Activated CD8-positive, alpha-beta memory T cell treated with anti-CD3 and anti-CD28 coated beads, Interleukin-2, amount 10 ng/mL, durations not matched to agents 7 days and 5 days (primary cell): ENCODE results near the gene NEU4. TPM values are rescaled to one million over a fixed set of nuclear protein-coding genes. Genes with fewer than 3 reads are reported as not detected.
"Not testable (repeated sequence)": the region's sequence is repeated elsewhere in the genome, so short reads cannot be mapped to it uniquely, and the experiment has no call there.

Experiments used
- ATAC-seq: fragments of 150-1000 bp; cut with Tn5 transposase; one replicate; pipeline ENCODE4 v1.10.0; 2021; ENCODE audit warnings: moderate library complexity
- CTCF ChIA-PET: fragments of 350-600 bp; sonication (Branson Sonifier 250); formaldehyde crosslinking; loops from one replicate; lab custom pipeline; 2021; ENCODE audit warnings: antibody characterized with exemption; lab: Charles Lee
- DNase-seq: peaks from one replicate; pipeline ENCODE4 v3.0.0-alpha.2; 2020
- H3K27ac Mint-ChIP-seq: one replicate; pipeline ENCODE4 v1.8.0; 2021; ENCODE audit warnings: mild to moderate bottlenecking, mixed read lengths
- H3K27me3 Mint-ChIP-seq: one replicate; pipeline ENCODE4 v1.8.0; 2021; ENCODE audit warnings: mixed read lengths
- H3K36me3 Mint-ChIP-seq: one replicate; pipeline ENCODE4 v1.8.0; 2021; ENCODE audit warnings: mild to moderate bottlenecking, mixed read lengths
- H3K4me1 Mint-ChIP-seq: one replicate; pipeline ENCODE4 v1.8.0; 2021; ENCODE audit warnings: mixed read lengths
- H3K4me3 Mint-ChIP-seq: one replicate; pipeline ENCODE4 v1.8.0; 2021; ENCODE audit warnings: mild to moderate bottlenecking, moderate library complexity, mixed read lengths
- H3K9me3 Mint-ChIP-seq: one replicate; pipeline ENCODE4 v1.8.0; 2022; ENCODE audit warnings: low read depth, mixed read lengths
- total RNA-seq, 2 experiments: library from RNA; stranded (reverse); gene quantifications; one replicate each; pipeline ENCODE4 v1.2.3, GENCODE V29; 2021

The NEU4 gene
- total RNA-seq, 2 experiments from 2014 or later = 0.12 TPM; not detected in 1

DNA sequence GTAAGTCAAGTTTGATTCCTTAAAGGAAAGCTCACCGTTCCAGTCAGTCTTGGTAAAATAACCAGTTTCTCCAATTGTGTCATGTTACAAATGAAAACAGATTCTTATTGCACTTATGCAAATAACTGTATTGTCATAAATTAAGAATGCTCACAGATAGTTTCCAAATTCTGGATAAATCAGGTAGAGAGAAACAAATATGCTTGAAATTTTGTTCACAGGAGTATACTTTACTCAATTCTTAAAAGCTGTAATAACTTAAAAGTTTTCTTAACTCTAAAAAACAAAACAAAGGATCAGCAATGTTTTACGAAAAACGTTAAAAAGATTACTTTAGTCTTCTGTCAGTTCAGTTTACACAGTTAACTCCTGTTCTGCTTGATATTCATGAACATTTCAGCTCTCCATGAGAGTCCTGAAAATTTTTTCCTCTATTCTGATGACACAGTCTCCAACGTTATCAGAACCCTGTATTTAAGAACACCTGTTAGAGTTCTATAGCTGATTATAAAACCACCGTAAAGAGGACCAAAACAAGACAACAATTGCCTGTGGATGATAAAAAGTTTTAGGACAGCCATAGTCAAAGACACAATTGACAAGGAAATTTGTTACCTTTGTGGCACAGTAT, 27.9 kb upstream of the NEU4 start:
- peaks cover 7% of the 10 kb centered on the region for H3K9me3 Mint-ChIP-seq
- H3K4me3 Mint-ChIP-seq = no peak overlapping the region
- H3K27me3 Mint-ChIP-seq = no peaks in the 10 kb centered on the region
- H3K4me1 Mint-ChIP-seq = no peaks in the 10 kb centered on the region
- peaks cover 7% of the 10 kb centered on the region for H3K36me3 Mint-ChIP-seq
- H3K27ac Mint-ChIP-seq = no peak overlapping the region
- DNase-seq (no peak), ATAC-seq (no peak)
- CTCF ChIA-PET = interaction anchor here (0.9 kb wide), 1 partner anchor 18 kb away, joined by 3 read pairs; no protein-coding TSS in a partner anchor

DNA sequence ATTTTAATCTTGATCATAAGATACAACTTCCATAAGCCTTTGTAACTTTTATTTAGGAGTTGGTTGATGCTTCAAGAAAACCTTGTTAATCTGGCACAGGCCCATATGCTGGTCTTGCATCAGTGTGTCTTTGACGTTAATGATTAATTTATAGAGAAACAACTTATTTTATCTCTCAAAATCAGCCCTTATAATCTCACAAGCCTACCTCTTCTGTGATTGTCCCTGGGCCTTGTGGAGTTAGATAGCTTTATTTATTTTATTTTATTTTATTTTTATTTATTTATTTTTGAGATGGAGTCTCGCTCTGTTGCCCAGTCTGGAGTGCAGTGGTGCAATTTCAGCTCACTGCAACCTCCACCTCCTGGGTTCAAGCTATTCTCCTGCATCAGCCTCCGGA, 26.9 kb upstream of the NEU4 start:
- H3K27ac Mint-ChIP-seq, H3K36me3 Mint-ChIP-seq, H3K4me1 Mint-ChIP-seq, DNase-seq, H3K9me3 Mint-ChIP-seq, H3K27me3 Mint-ChIP-seq, CTCF ChIA-PET, ATAC-seq, H3K4me3 Mint-ChIP-seq: not testable (repeated sequence)

DNA sequence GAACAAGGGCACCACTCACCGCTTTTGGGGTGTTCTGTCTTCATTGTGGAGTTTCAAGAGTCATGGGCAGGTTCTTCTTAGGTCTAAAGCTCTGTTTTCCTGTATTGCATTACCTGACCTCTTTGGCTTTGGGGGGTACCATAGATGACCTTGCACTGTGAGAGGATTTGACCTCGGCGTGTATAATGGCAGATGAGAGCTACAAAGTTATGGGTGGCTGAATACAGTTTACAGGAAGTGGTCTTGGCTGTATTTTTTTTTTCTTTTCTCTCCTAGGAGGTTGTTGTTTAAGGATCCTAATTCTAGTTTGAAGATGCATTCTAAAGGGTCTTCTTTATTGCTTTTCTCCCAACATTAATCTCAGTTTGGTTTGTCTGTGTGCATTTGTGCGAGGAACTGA, 20.9 kb upstream of the NEU4 start:
- H3K4me3 Mint-ChIP-seq = no peak overlapping the region
- peaks cover 13% of the 10 kb centered on the region for H3K36me3 Mint-ChIP-seq
- DNase-seq (peak; percentile 36), ATAC-seq (no peak)
- peaks cover 11% of the 10 kb centered on the region for H3K27me3 Mint-ChIP-seq
- peaks cover 8% of the 10 kb centered on the region for H3K9me3 Mint-ChIP-seq
- CTCF ChIA-PET = interaction anchor here (1.3 kb wide), 2 partner anchors 10 to 25 kb away, joined by 3 to 4 read pairs; no protein-coding TSS in a partner anchor
- no peak overlapping the region for H3K27ac Mint-ChIP-seq
- H3K4me1 Mint-ChIP-seq = peaks cover 18% of the 10 kb centered on the region

DNA sequence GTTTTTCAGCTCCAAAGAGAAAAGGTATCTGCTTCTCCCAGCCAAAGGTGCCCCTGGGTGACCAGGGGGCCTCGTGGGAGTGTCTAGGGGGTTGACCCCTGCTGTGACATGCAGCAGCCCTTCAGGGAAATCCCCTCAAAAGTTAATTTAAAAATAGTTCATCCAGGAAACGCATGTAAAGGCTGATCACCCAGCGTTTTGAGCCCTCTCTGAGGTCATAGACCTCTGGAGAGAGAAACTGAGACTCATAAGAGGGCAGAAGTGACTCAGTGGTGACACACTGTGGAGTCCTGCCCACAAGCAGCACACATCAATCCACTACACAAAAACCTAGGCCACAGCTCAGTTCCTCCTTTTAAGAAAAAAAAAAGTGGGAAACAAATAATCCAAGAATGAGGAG, 20.4 kb upstream of the NEU4 start:
- peaks cover 7% of the 10 kb centered on the region for H3K9me3 Mint-ChIP-seq
- CTCF ChIA-PET = interaction anchor here (1.1 to 1.3 kb wide), 2 partner anchors 11 to 90 kb away, joined by 3 to 4 read pairs; no protein-coding TSS in a partner anchor
- peaks cover 18% of the 10 kb centered on the region for H3K4me1 Mint-ChIP-seq
- H3K27me3 Mint-ChIP-seq = peaks cover 11% of the 10 kb centered on the region
- no peak overlapping the region for H3K4me3 Mint-ChIP-seq
- peaks cover 12% of the 10 kb centered on the region for H3K36me3 Mint-ChIP-seq
- ATAC-seq (peak; percentile 64), DNase-seq (peak; percentile 64)
- no peak overlapping the region for H3K27ac Mint-ChIP-seq

DNA sequence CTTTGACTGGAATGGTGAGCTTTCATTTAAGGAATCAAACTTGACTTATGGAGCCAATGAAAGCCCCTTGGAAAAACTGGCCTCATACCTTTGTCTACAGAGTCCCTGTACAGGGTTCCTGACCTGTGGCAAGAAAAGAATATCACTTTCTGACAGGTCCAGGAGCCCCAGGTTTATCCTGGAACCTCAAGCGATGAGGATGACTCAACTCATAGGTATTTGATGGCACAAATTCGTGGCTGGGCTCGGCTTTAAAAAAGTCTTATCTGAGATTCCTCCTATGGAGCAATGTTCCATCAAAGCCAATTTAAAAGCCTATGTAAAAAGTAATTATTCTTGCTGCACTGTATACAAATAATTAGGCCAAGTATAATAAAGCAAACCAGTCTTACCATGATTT, 17.6 kb upstream of the NEU4 start:
- peaks cover 17% of the 10 kb centered on the region for H3K27me3 Mint-ChIP-seq
- H3K36me3 Mint-ChIP-seq = peaks cover 10% of the 10 kb centered on the region
- H3K9me3 Mint-ChIP-seq, CTCF ChIA-PET, ATAC-seq, H3K27ac Mint-ChIP-seq, DNase-seq, H3K4me3 Mint-ChIP-seq: not testable (repeated sequence)
- peaks cover 18% of the 10 kb centered on the region for H3K4me1 Mint-ChIP-seq

DNA sequence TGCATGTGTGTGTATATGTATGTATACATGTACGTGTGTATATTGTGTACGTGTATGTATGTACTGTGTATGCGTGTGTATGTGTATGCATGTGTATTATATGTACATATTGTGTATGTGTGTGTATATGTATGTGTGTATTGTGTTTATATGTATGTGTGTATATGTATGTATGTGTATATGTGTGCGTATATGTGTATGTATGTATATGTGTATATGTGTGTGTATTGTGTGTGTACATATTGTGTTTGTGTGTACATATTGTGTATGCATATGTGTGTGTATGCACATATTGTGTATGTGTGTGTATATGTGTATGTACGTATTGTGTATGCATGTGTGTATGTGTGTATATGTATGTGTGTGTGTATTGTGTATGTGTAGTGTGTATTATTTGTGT, 15.6 kb upstream of the NEU4 start:
- H3K9me3 Mint-ChIP-seq = peaks cover 6% of the 10 kb centered on the region
- ATAC-seq (no peak), DNase-seq (no peak)
- H3K27ac Mint-ChIP-seq = no peak overlapping the region
- H3K27me3 Mint-ChIP-seq = peaks cover 17% of the 10 kb centered on the region
- CTCF ChIA-PET = no interaction called here
- peaks cover 10% of the 10 kb centered on the region for H3K36me3 Mint-ChIP-seq
- H3K4me1 Mint-ChIP-seq = peaks cover 10% of the 10 kb centered on the region
- no peak overlapping the region for H3K4me3 Mint-ChIP-seq

DNA sequence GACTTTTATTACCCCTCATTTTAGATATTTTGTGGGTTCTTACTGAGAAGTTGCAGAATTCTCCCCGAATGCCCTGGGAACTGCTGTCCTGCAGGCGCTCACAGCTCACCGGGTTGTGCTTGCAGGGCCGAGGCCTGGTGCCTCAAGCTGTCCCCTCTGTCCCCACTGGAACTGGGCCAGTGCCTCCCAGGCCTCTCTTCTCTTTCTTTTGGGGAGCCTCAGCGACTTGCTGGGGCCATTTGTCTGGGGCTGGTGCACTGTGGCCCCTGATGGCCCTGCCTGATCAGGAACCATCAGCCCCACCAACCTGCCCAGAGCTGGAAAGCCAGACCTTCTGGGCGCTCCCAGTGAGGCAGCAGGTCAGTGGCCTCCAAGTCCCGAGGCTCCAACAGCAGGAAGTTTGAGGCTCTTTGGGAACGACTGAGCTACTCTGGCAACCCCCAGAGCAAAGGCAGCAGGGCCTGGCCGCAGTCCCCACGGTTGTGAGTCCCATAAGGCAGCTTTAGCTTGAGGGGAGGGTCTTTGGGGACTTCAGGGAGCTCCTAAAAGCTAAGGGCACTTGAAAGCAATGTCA, 14.7 kb upstream of the NEU4 start:
- Mint-ChIP-seq H3K4me3 (no peak overlapping the region), H3K27me3 (peaks cover 17% of the 10 kb centered on the region), H3K36me3 (peaks cover 3% of the 10 kb centered on the region), H3K27ac (no peak overlapping the region), H3K9me3 (peaks cover 6% of the 10 kb centered on the region), H3K4me1 (peaks cover under 1% of the 10 kb centered on the region)
- ATAC-seq (no peak), DNase-seq (peak; percentile 28)
- CTCF ChIA-PET = no interaction called here

DNA sequence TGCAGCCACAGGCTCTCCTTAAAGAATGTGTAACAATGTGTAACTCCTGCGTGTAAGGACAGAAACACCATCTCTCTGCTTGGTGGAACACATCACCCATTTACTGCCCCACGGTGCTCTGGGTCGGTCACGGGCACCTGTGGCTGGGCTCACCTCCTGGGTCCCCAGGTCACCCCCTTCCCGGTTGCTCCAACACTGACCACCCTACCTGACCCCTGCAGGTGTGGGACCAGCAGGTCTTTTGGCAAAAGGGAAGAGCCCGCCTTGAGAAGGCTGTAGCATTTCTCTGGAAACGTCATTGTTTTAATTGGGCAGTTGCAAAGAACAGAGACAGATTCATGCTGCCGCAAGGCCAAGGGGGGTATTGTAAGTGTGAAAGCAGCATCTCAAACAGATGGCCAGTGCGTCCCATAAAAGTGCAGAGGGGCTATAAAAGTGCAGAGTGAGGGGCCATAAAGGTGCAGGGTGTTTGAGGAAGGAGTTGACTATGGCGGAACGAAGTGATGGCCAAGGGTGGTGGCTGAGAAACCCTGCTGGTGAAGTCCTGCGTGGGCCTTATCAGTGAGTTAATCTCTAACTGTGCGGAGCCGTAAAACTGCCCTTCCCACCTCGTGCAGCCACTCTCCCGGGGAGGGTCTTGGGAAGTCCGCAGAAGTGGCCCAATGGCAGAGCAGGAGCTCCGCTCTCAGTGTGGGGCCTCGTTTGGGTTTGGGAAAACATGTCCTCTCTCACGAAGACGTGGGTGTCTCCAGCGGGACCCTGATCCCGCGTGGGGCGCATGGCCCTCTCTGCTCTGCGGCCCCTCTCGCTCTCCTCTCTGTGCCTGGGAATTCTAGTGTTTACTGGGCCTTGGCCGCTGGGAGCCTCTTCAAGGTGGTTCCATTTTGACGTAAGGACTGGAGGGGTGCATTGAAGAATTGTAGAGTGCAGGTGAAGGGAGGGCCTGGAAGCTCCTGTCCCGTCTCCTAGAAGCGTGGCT, 13.7 kb upstream of the NEU4 start:
- CTCF ChIA-PET = no interaction called here
- Mint-ChIP-seq H3K4me1 (no peaks in the 10 kb centered on the region), H3K4me3 (no peak overlapping the region), H3K9me3 (peaks cover 6% of the 10 kb centered on the region), H3K27ac (no peak overlapping the region), H3K36me3 (peaks cover 3% of the 10 kb centered on the region), H3K27me3 (peaks cover 13% of the 10 kb centered on the region)
- DNase-seq = peak; percentile 39
- no peak for ATAC-seq

DNA sequence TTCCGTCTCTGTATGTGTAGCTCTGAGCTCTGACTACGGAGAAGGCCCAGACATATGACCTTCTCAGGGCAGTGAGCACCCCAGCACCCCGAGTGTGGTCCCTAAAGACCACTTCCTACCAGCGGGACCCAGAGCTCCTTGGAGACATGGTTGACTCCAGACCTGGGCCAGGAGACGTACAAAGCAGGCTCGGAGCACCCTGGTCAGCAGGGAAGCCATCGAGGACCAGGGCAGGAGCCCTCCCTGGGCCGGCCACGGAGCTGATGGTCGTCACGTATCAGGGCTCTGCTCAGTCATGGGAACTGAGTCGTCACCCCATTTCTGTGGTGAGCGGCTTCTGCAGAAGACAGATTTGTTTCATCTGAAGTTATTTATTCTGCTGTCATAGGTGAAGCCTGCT, 12.8 kb upstream of the NEU4 start:
- ATAC-seq = no peak
- H3K27me3 Mint-ChIP-seq = peaks cover 5% of the 10 kb centered on the region
- peak; percentile 30 for DNase-seq
- CTCF ChIA-PET = no interaction called here
- peaks cover 2% of the 10 kb centered on the region for H3K9me3 Mint-ChIP-seq
- H3K4me1 Mint-ChIP-seq = no peaks in the 10 kb centered on the region
- no peak overlapping the region for H3K4me3 Mint-ChIP-seq
- no peak overlapping the region for H3K27ac Mint-ChIP-seq
- no peaks in the 10 kb centered on the region for H3K36me3 Mint-ChIP-seq

DNA sequence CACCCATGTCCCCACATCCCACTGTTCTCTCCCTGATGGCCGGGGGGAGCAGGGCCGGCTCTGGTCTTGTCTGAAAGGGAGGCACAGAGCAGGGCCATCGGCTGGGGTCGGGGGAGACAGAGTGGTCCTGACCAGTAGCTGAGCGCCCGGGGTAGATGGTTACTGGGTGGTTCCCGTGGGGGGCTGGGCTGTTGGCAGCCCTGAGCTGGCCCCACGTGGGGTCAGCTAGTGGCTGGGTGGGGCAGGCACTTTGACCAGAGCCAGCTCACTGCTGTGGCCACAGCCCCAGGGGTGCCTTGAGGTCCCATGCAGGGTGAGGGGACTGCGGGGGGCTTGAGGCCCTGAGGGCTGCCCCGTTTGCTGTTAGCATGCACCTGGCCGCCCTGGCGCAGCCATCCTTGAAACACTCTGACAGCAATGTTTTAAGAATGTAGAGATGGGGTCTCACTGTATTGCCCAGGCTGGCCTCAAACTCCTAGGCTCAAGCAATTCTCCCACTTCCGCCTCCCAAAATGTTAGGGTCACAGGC, 12.3 kb upstream of the NEU4 start:
- Mint-ChIP-seq H3K27ac (no peak overlapping the region), H3K27me3 (peaks cover 5% of the 10 kb centered on the region), H3K9me3 (peaks cover 2% of the 10 kb centered on the region), H3K4me3 (no peak overlapping the region), H3K36me3 (no peaks in the 10 kb centered on the region), H3K4me1 (no peaks in the 10 kb centered on the region)
- DNase-seq = peak; percentile 37
- CTCF ChIA-PET = no interaction called here
- no peak for ATAC-seq

DNA sequence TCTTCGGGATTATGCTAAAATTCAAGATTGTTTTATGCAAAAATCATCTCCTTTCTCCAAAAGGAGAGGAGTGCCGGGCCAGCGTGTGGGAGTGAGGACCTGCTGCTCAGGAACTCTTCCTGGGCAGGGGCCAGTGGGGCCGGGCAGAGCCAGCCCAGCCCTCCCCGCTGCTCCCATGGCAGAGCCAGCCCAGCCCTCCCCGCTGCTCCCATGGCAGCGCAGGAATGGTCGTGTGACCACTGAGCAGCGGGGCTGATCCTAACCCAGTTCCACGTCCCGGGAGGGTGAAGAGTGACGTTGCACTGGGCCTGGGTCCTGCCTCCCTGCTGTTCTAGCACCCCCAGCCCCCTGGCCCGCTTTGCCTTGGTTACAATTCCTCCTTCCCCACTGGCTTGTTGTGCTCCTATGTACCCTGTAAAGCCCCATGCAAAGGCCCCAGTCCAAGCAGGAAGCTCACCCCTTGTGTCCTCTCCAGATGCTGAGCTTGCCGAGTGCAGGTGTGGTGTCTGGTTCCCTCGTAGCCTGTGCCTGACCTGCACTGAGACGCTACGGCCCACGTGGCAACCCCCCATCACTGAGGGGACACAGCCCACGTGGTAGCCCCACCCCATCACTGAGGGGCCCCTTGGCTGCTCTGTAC, 11.4 kb upstream of the NEU4 start:
- peaks cover 5% of the 10 kb centered on the region for H3K27me3 Mint-ChIP-seq
- no peaks in the 10 kb centered on the region for H3K4me1 Mint-ChIP-seq
- ATAC-seq (no peak), DNase-seq (peak; percentile 37)
- no peaks in the 10 kb centered on the region for H3K36me3 Mint-ChIP-seq
- H3K9me3 Mint-ChIP-seq = no peaks in the 10 kb centered on the region
- H3K27ac Mint-ChIP-seq = no peak overlapping the region
- no peak overlapping the region for H3K4me3 Mint-ChIP-seq
- CTCF ChIA-PET = no interaction called here

DNA sequence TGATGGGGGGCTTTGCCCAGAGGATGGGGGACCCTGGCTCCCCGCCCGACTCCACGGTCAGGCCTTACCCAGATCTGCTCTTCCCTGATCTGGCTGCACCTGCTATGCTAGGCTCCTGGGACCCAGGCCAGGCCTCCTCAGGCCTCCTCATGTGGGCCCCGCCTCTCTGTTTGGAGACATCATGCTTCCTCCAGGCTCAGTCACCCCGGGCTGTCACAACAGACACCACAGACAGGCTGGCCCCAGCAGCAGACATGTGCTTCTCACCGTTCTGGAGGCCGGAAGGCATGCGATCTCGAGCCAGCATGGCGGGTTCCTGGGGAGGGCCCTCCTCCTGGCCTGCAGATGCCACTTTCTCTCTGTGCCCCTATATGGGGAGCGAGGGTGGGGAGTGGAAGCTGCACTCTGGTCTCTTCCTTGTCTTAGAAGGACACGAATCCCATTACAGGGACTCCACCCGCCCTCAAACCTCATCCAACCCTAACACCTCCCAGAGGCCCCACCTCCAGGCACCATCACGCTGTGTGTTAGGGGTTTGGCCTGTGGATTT, 10.8 kb upstream of the NEU4 start:
- Mint-ChIP-seq H3K36me3 (no peaks in the 10 kb centered on the region), H3K27ac (no peak overlapping the region), H3K4me1 (no peaks in the 10 kb centered on the region), H3K27me3 (peaks cover 5% of the 10 kb centered on the region), H3K4me3 (no peak overlapping the region), H3K9me3 (no peaks in the 10 kb centered on the region)
- CTCF ChIA-PET = no interaction called here
- ATAC-seq = no peak
- peak; percentile 40 for DNase-seq
